ENCODE measurements around the gene SMPD2.
"Not testable (repeated sequence)": the region's sequence is repeated elsewhere in the genome, so short reads cannot be mapped to it uniquely, and the experiment has no call there.

SMPD2 gene

GRCh38 chr6:109453594-109454495 lies 13.3 kb downstream of the SMPD2 start:
- Mint-ChIP-seq H3K4me3 (peak overlapping the region; percentile 94 to 95), H3K4me1 (peaks cover 81% of the 10 kb centered on the region), H3K27me3 (no peaks in the 10 kb centered on the region), H3K9me3 (no peaks in the 10 kb centered on the region), H3K27ac (peak overlapping the region; percentile 96)
- ATAC-seq, result no peak
- DNase-seq, result no peak

GRCh38 chr6:109454496-109455436 lies 14.2 kb downstream of the SMPD2 start:
- peak; percentile 72 to 84 for DNase-seq
- no peaks in the 10 kb centered on the region for H3K9me3 Mint-ChIP-seq
- peaks cover 81% of the 10 kb centered on the region for H3K4me1 Mint-ChIP-seq

GRCh38 chr6:109455437-109456110 lies 15.1 kb downstream of the SMPD2 start, which contains the start of gene MICAL1:
Gene MICAL1, minus strand, starts transcription at chr6:109455772. Its CDS starts 1,576 bp downstream, at chr6:109454196.
- H3K27ac Mint-ChIP-seq, result peak within 1 kb of the TSS; percentile 96
- H3K9me3 Mint-ChIP-seq, result no peaks in the 10 kb centered on the region
- peak within 1 kb of the TSS; percentile 94 to 95 for H3K4me3 Mint-ChIP-seq
- ATAC-seq (peak; percentile 66), DNase-seq (peak; percentile 73 to 82)
- H3K27me3 Mint-ChIP-seq, result no peaks in the 10 kb centered on the region
- peaks cover 77% of the 10 kb centered on the region for H3K4me1 Mint-ChIP-seq

More at GRCh38 chr6:109454496-109455436, 14.2 kb downstream of the SMPD2 start:
- ATAC-seq, result peak; percentile 72
- Mint-ChIP-seq H3K4me3 (peak overlapping the region; percentile 94 to 95), H3K27me3 (no peaks in the 10 kb centered on the region), H3K27ac (peak overlapping the region; percentile 96)

- Mint-ChIP-seq H3K27me3 (no peaks in the 10 kb centered on the region), H3K27ac (no peak overlapping the region), H3K9me3 (no peaks in the 10 kb centered on the region), H3K4me3 (peak overlapping the region; percentile 14 to 64), H3K4me1 (peaks cover 73% of the 10 kb centered on the region)
- ATAC-seq, result no peak
- DNase-seq, result no peak
Observed at GRCh38 chr6:109456111-109456583, 15.6 kb downstream of the SMPD2 start.

- peak overlapping the region; percentile 13 to 32 for H3K4me3 Mint-ChIP-seq
- no peak overlapping the region for H3K27ac Mint-ChIP-seq
- no peak for ATAC-seq
- no peaks in the 10 kb centered on the region for H3K9me3 Mint-ChIP-seq
- peaks cover 74% of the 10 kb centered on the region for H3K4me1 Mint-ChIP-seq
- no peaks in the 10 kb centered on the region for H3K27me3 Mint-ChIP-seq
- DNase-seq, result no peak
Observed at GRCh38 chr6:109456710-109457561, 16.4 kb downstream of the SMPD2 start.

GRCh38 chr6:109457562-109457996 lies 17.1 kb downstream of the SMPD2 start:
- Mint-ChIP-seq H3K9me3 (no peaks in the 10 kb centered on the region), H3K27me3 (no peaks in the 10 kb centered on the region), H3K4me1 (peaks cover 74% of the 10 kb centered on the region), H3K4me3 (no peak overlapping the region), H3K27ac (no peak overlapping the region)
- ATAC-seq (no peak), DNase-seq (no peak)

- ATAC-seq, result peak; percentile 67
- Mint-ChIP-seq H3K4me3 (peak overlapping the region; percentile 1 to 25), H3K4me1 (peaks cover 66% of the 10 kb centered on the region), H3K27me3 (no peaks in the 10 kb centered on the region), H3K9me3 (no peaks in the 10 kb centered on the region), H3K27ac (peak overlapping the region in 1 of 2 donors; percentile 5)
- peak; percentile 46 to 60 for DNase-seq
Observed at GRCh38 chr6:109458774-109459531, 18.4 kb downstream of the SMPD2 start.

GRCh38 chr6:109460161-109460829 lies 19.8 kb downstream of the SMPD2 start:
- Mint-ChIP-seq H3K27me3 (no peaks in the 10 kb centered on the region), H3K9me3 (no peaks in the 10 kb centered on the region), H3K4me1 (peaks cover 68% of the 10 kb centered on the region), H3K27ac (no peak overlapping the region), H3K4me3 (no peak overlapping the region)
- no peak for DNase-seq
- ATAC-seq, result no peak

GRCh38 chr6:109461205-109461604 lies 20.7 kb downstream of the SMPD2 start:
- not testable (repeated sequence) for H3K27me3 Mint-ChIP-seq, H3K4me3 Mint-ChIP-seq, ATAC-seq, DNase-seq, H3K9me3 Mint-ChIP-seq, H3K27ac Mint-ChIP-seq
- peaks cover 75% of the 10 kb centered on the region for H3K4me1 Mint-ChIP-seq

- DNase-seq (no peak), ATAC-seq (peak; percentile 15)
- no peaks in the 10 kb centered on the region for H3K9me3 Mint-ChIP-seq
- no peak overlapping the region for H3K27ac Mint-ChIP-seq
- H3K4me3 Mint-ChIP-seq, result no peak overlapping the region
- peaks cover 72% of the 10 kb centered on the region for H3K4me1 Mint-ChIP-seq
- no peaks in the 10 kb centered on the region for H3K27me3 Mint-ChIP-seq
Observed at GRCh38 chr6:109461733-109462526, 21.4 kb downstream of the SMPD2 start.

- Mint-ChIP-seq H3K27me3 (no peaks in the 10 kb centered on the region), H3K9me3 (no peaks in the 10 kb centered on the region), H3K4me3 (no peak overlapping the region), H3K4me1 (peaks cover 71% of the 10 kb centered on the region), H3K27ac (peak overlapping the region; percentile 28 to 63)
- DNase-seq (no peak), ATAC-seq (no peak)
Observed at GRCh38 chr6:109465772-109466171, 25.2 kb downstream of the SMPD2 start.

- no peak overlapping the region for H3K27ac Mint-ChIP-seq
- no peaks in the 10 kb centered on the region for H3K9me3 Mint-ChIP-seq
- H3K4me3 Mint-ChIP-seq, result no peak overlapping the region
- H3K27me3 Mint-ChIP-seq, result no peaks in the 10 kb centered on the region
- ATAC-seq (no peak), DNase-seq (no peak)
- H3K4me1 Mint-ChIP-seq, result peaks cover 77% of the 10 kb centered on the region
Observed at GRCh38 chr6:109466212-109466923, 25.8 kb downstream of the SMPD2 start.
